ENCODE results near the gene KLHL2.
"Not testable (repeated sequence)": the region's sequence is repeated elsewhere in the genome, so short reads cannot be mapped to it uniquely, and the experiment has no call there.

The KLHL2 gene

GRCh38 chr4:165203541-165204461, 3.6 kb upstream of the KLHL2 start:
- no peak for DNase-seq (ENCODE audit: low read depth in 2 of 2)

GRCh38 chr4:165204462-165204830, 2.9 kb upstream of the KLHL2 start:
- DNase-seq (ENCODE audit: low read depth in 2 of 2) = no peak

- no peak for DNase-seq (ENCODE audit: low read depth in 2 of 2)
Measured at GRCh38 chr4:165207016-165207430, 338 bp upstream of the KLHL2 start.

GRCh38 chr4:165208221-165208652, 876 bp downstream of the KLHL2 start:
- DNase-seq (ENCODE audit: low read depth in 2 of 2) = no peak

- DNase-seq (ENCODE audit: low read depth in 2 of 2) = no peak
Measured at GRCh38 chr4:165208741-165209388, 1.5 kb downstream of the KLHL2 start.

- no peak for DNase-seq (ENCODE audit: low read depth in 2 of 2)
Measured at GRCh38 chr4:165209796-165210195, 2.4 kb downstream of the KLHL2 start.

- no peak for DNase-seq (ENCODE audit: low read depth in 2 of 2)
Measured at GRCh38 chr4:165210566-165210965, 3.2 kb downstream of the KLHL2 start.

GRCh38 chr4:165212647-165213046, 5.3 kb downstream of the KLHL2 start:
- not testable (repeated sequence) for DNase-seq (ENCODE audit: low read depth in 2 of 2)

GRCh38 chr4:165213404-165213803, 6.0 kb downstream of the KLHL2 start:
- not testable (repeated sequence) for DNase-seq (ENCODE audit: low read depth in 2 of 2)

- not testable (repeated sequence) for DNase-seq (ENCODE audit: low read depth in 2 of 2)
Measured at GRCh38 chr4:165213991-165214709, 6.8 kb downstream of the KLHL2 start.

- not testable (repeated sequence) for DNase-seq (ENCODE audit: low read depth in 2 of 2)
Measured at GRCh38 chr4:165215034-165215751, 7.8 kb downstream of the KLHL2 start.

GRCh38 chr4:165215761-165216487, 8.6 kb downstream of the KLHL2 start:
- DNase-seq (ENCODE audit: low read depth in 2 of 2) = not testable (repeated sequence)

GRCh38 chr4:165217325-165217724, 10.0 kb downstream of the KLHL2 start:
- no peak for DNase-seq (ENCODE audit: low read depth in 2 of 2)

GRCh38 chr4:165221306-165221705, 13.9 kb downstream of the KLHL2 start:
- DNase-seq (ENCODE audit: low read depth in 2 of 2) = not testable (repeated sequence)

GRCh38 chr4:165221993-165222650, 14.8 kb downstream of the KLHL2 start:
- not testable (repeated sequence) for DNase-seq (ENCODE audit: low read depth in 2 of 2)

GRCh38 chr4:165222651-165222994, 15.3 kb downstream of the KLHL2 start:
- DNase-seq (ENCODE audit: low read depth in 2 of 2) = no peak

GRCh38 chr4:165227401-165227800, 20.0 kb downstream of the KLHL2 start:
- not testable (repeated sequence) for DNase-seq (ENCODE audit: low read depth in 2 of 2)

- not testable (repeated sequence) for DNase-seq (ENCODE audit: low read depth in 2 of 2)
Measured at GRCh38 chr4:165229490-165230200, 22.3 kb downstream of the KLHL2 start.

- DNase-seq (ENCODE audit: low read depth in 2 of 2) = not testable (repeated sequence)
Measured at GRCh38 chr4:165232623-165233433, 25.5 kb downstream of the KLHL2 start.
